ENCODE data around the gene ACSM6.

- TF ChIP-seq POLR2AphosphoS5 (IDR thresholded peaks at IDR 0.05; ENCODE audit: low read depth, low read length): no peak
- no peak for TF ChIP-seq SIN3A (IDR thresholded peaks at IDR 0.05; ENCODE audit: borderline replicate concordance, insufficient read depth, low read length)
- no peak for TF ChIP-seq TAF1 (IDR thresholded peaks at IDR 0.05; ENCODE audit: borderline replicate concordance, insufficient read depth, low read length)
- no peak for TF ChIP-seq REST (IDR thresholded peaks at IDR 0.05; ENCODE audit: insufficient read depth in 1 of 2, low read depth in 2 of 2, low read length in 2 of 2)
Measured at GRCh38 chr10:95172851-95173250, 21.2 kb upstream of the ACSM6 start.
